ENCODE results near the gene IVL.

Gene IVL

DNA sequence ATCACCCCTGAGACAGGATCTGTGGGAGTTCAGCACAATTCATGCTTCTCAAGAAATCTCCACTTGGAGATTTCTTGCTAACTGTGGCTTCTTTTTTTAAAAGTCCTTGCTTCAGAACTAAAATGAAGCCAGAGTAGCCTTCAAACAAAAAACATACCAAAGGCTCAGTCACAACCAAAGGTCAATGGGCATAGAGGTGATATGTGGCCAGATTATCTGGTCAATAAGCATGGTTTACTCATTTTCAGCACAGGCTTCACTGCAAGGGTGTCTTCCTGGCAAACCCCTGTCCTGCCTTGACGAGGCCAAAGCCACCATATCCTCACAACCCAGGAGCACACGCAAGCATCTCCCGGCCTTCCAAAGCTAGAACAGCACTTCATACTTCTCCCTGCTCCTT lies 50.9 kb downstream of the IVL start:
- Histone ChIP-seq H3K9ac (ENCODE audit: low read depth, low read length) (no peak overlapping the region), H3K4me3 (ENCODE audit: low read length) (no peak overlapping the region), H3K27me3 (ENCODE audit: control insufficient read depth, insufficient read depth, low read length) (no peaks in the 10 kb centered on the region)

DNA sequence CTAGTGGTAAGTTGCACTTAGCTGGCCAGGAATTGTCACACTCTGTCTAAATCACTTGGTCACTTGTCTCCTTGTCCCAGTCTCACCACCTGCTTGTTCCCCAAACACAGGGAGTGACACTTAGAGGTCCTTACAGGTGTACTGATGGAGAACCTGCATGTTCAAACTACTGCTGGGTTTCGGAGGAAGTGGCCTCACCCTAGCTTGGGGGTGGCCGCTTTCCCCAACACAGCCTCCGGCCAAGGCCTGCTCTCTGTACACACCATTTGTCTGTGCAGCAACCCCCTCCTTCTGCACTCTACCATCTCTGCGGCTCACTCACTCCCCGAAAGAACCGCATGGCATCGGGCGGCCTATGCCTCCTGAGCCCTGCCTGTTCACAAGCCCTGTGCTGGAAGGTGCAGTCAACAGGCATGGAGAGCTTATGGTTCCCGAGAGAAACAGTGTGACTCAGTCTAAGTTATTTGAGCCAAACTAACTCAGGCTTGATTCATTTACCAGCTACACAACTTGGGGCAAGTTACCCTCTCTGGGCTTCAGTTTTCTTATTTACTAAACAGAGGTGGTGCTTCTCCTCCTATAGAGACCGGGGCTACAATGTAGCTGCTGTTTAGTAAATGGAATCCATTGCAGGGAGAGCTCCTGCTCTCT lies 51.6 kb downstream of the IVL start:
- Histone ChIP-seq H3K4me3 (ENCODE audit: low read length) (no peak overlapping the region), H3K27me3 (ENCODE audit: control insufficient read depth, insufficient read depth, low read length) (no peaks in the 10 kb centered on the region), H3K9ac (ENCODE audit: low read depth, low read length) (no peak overlapping the region), H3K4me1 (ENCODE audit: control insufficient read depth, insufficient read depth, low read length) (no peaks in the 10 kb centered on the region), H3K9me3 (replicated peaks; ENCODE audit: low read length) (no peaks in the 10 kb centered on the region), H3K4me2 (ENCODE audit: low read length) (no peak overlapping the region), H3K36me3 (ENCODE audit: insufficient read depth, low read length) (no peaks in the 10 kb centered on the region)

More for the DNA sequence above, 50.9 kb downstream of the IVL start:
- Histone ChIP-seq H3K4me1 (ENCODE audit: control insufficient read depth, insufficient read depth, low read length) (no peaks in the 10 kb centered on the region), H3K9me3 (replicated peaks; ENCODE audit: low read length) (no peaks in the 10 kb centered on the region), H3K4me2 (ENCODE audit: low read length) (no peak overlapping the region), H3K36me3 (ENCODE audit: insufficient read depth, low read length) (no peaks in the 10 kb centered on the region)

DNA sequence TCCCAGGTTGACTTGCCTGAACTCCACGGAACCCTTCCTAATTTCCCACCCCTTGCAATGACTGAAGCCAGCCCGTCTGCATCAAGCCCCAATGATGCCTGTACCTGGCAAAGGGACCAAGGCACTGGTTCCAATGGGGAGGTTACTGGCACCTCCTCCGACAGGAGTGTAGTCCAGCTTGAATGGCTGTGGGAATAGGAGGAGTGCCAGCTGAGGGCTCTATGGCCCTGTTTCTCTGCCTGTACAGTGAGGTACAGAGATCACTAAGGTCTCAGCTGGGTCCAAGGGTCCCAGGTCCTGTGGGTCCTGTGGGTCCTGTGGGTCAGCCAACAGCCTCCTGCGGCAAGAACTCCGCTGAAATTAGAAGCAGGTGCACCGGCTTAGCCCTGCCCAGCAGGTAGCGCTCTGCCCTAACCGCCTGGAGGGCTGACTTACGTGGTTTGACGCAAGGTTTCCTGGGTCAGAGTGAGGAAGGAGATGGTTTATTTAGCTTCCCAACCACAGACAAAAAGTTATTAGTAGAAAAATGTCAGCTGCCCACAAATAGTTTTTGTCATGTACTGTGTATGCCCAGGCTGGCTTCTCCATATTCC lies 52.2 kb downstream of the IVL start:
- H3K9ac ChIP-seq (ENCODE audit: low read depth, low read length), result no peak overlapping the region
- no peaks in the 10 kb centered on the region for H3K4me1 ChIP-seq (ENCODE audit: control insufficient read depth, insufficient read depth, low read length)
- H3K4me3 ChIP-seq (ENCODE audit: low read length), result no peak overlapping the region
- no peaks in the 10 kb centered on the region for H3K27me3 ChIP-seq (ENCODE audit: control insufficient read depth, insufficient read depth, low read length)
- no peak overlapping the region for H3K4me2 ChIP-seq (ENCODE audit: low read length)
- no peaks in the 10 kb centered on the region for H3K36me3 ChIP-seq (ENCODE audit: insufficient read depth, low read length)
- no peaks in the 10 kb centered on the region for H3K9me3 ChIP-seq (replicated peaks; ENCODE audit: low read length)
